ENCODE data around the gene IFRD1. TPM values are rescaled to one million over a fixed set of nuclear protein-coding genes. Genes with fewer than 3 reads are reported as not detected.
"Not testable (repeated sequence)": the region's sequence is repeated elsewhere in the genome, so short reads cannot be mapped to it uniquely, and the experiment has no call there.

The IFRD1 gene
- total RNA-seq, 1 donor: 55.7 TPM

GRCh38 chr7:112510743-112511110, 60.5 kb downstream of the IFRD1 start:
- H3K4me3 ChIP-seq (ENCODE audit: low read depth, low read length): no peak overlapping the region
- TF ChIP-seq, protein P1, sequence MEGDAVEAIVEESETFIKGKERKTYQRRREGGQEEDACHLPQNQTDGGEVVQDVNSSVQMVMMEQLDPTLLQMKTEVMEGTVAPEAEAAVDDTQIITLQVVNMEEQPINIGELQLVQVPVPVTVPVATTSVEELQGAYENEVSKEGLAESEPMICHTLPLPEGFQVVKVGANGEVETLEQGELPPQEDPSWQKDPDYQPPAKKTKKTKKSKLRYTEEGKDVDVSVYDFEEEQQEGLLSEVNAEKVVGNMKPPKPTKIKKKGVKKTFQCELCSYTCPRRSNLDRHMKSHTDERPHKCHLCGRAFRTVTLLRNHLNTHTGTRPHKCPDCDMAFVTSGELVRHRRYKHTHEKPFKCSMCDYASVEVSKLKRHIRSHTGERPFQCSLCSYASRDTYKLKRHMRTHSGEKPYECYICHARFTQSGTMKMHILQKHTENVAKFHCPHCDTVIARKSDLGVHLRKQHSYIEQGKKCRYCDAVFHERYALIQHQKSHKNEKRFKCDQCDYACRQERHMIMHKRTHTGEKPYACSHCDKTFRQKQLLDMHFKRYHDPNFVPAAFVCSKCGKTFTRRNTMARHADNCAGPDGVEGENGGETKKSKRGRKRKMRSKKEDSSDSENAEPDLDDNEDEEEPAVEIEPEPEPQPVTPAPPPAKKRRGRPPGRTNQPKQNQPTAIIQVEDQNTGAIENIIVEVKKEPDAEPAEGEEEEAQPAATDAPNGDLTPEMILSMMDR (IDR thresholded peaks at IDR 0.05; ENCODE audit: insufficient read depth, low read depth, low read length): no peak
- DNase-seq (ENCODE audit: low read depth): no peak

DNA sequence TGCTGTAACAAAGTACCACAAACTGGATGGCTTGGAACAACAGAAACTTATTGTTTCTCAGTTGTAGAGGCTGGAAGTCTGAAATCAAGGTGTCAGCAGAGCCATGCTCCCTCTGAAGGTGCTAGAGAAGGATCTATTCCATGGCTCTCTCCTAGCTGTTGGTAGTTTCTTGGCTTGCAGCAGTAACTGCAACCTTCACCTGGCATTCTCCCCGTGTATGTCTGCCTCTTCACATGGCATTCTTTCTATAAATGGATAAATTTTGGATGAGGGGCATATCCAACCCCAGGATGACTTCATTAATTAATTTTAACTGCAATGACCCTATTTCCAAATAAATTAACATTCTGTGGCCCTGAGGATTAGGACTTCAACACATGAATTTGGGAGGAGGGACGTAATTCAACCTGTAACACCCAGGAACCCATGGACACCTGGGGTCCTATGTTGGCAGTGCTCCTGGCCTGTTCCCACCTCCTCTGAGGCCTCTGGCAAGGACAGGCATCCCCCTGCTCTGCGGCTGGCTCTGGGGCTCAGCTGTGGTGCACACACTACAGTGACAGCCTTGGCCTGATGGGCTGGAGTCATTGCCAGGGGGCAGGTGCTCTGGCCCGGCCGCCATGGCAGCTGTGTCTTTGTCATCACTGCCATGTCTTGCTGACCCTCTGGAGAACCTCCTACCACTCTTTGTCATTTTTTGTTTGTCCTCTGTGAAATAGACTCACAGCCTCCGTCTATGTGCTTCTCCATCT, 61.4 kb downstream of the IFRD1 start:
- TF ChIP-seq, protein P1 (IDR thresholded peaks at IDR 0.05; ENCODE audit: insufficient read depth, low read depth, low read length): no peak
- DNase-seq (ENCODE audit: low read depth): no peak
- no peak overlapping the region for H3K4me3 ChIP-seq (ENCODE audit: low read depth, low read length)

- DNase-seq (ENCODE audit: low read depth): no peak
- TF ChIP-seq, protein P1 (IDR thresholded peaks at IDR 0.05; ENCODE audit: insufficient read depth, low read depth, low read length): no peak
Observed at GRCh38 chr7:112512451-112513210, 62.4 kb downstream of the IFRD1 start.

DNA sequence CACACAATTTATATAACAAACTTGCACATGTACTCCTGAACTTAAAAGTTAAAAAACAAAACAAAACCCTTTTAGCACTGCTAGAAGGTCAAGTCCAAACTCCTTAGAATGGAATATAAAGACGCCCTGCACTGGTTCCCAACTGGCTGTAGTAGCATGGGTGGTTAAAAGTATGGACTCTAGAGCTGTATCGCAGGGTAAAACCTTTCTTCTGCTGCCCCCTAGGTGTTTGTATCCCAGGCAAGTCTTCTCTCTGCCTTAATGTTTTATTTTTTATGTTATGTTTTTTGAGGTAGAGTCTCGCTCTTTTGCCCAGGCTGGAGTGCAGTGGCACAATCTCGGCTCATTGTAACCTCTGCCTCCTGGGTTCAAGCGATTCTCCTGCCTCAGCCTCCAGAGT, 65.7 kb downstream of the IFRD1 start:
- no peak overlapping the region for H3K4me3 ChIP-seq (ENCODE audit: low read depth, low read length)
- no peak for DNase-seq (ENCODE audit: low read depth)
- TF ChIP-seq, protein P1 (IDR thresholded peaks at IDR 0.05; ENCODE audit: insufficient read depth, low read depth, low read length): peak; percentile 12

More at GRCh38 chr7:112512451-112513210, 62.4 kb downstream of the IFRD1 start:
- H3K4me3 ChIP-seq (ENCODE audit: low read depth, low read length): no peak overlapping the region

GRCh38 chr7:112516418-112516817, 66.2 kb downstream of the IFRD1 start:
- not testable (repeated sequence) for H3K4me3 ChIP-seq (ENCODE audit: low read depth, low read length); DNase-seq (ENCODE audit: low read depth)

DNA sequence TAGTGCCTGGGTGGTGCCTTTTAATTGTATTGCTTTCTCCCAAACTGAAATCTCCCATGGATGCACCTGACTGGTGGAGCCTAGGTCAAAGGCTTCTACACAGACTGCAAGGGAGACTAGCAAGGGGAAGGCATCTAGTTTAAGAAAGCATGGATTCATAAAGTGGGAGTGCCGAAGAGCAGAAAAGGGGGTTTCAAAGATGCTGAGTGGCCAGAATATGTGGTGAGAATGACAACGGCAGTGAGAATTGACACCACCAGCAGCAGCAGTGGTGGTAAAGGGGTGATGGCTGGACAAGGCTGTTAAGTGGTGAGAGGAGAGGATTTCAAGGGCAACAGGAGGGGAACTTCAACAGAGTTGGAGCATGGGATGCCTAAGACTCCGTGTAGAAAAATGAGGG, 67.2 kb downstream of the IFRD1 start:
- TF ChIP-seq, protein P1 (IDR thresholded peaks at IDR 0.05; ENCODE audit: insufficient read depth, low read depth, low read length): no peak
- no peak overlapping the region for H3K4me3 ChIP-seq (ENCODE audit: low read depth, low read length)
- no peak for DNase-seq (ENCODE audit: low read depth)

DNA sequence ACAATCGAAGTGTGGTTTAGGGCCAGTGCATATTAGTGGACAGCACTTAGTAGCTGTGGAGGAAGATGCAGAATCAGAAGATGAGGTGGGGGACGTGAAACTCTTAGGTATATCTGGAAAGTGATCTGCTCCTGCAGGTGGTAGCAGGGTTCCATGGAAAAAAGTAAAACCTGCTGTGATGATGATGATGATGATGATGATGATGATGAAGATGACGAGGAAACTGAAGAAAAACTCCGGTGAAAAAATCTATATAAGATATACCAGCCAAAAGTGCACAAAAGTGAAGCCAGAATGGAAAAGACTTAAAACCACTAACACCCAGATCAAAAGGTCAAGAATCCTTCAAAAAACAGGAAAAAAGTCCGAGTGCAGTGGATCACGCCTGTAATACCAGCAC, 70.5 kb downstream of the IFRD1 start:
- TF ChIP-seq, protein P1 (IDR thresholded peaks at IDR 0.05; ENCODE audit: insufficient read depth, low read depth, low read length): no peak
- H3K4me3 ChIP-seq (ENCODE audit: low read depth, low read length): no peak overlapping the region
- DNase-seq (ENCODE audit: low read depth): no peak
